Stimulated activated memory B cell treated with anti-CD40 and anti-IgM and Interleukin-4, amounts not matched to agents 10 μg/mL and 1 μg/mL and 100 μg/mL, for 72 hours (primary cell): ENCODE measurements around the gene NPR3.
"Not testable (repeated sequence)": the region's sequence is repeated elsewhere in the genome, so short reads cannot be mapped to it uniquely, and the experiment has no call there.

ENCODE experiments used
- ATAC-seq: fragments of 150-1000 bp; cut with Tn5 transposase; 2 replicates; pipeline ENCODE4 v1.10.0; 2021
- H3K27ac Mint-ChIP-seq: one replicate; pipeline ENCODE4 v1.8.0; 2022; ENCODE audit warnings: mild to moderate bottlenecking, mixed read lengths
- H3K27me3 Mint-ChIP-seq: one replicate; pipeline ENCODE4 v1.8.0; 2022; ENCODE audit warnings: mixed read lengths
- H3K36me3 Mint-ChIP-seq: one replicate; pipeline ENCODE4 v1.8.0; 2022; ENCODE audit warnings: mixed read lengths
- H3K4me1 Mint-ChIP-seq: one replicate; pipeline ENCODE4 v1.8.0; 2022; ENCODE audit warnings: mixed read lengths
- H3K4me3 Mint-ChIP-seq: one replicate; pipeline ENCODE4 v1.8.0; 2022; ENCODE audit warnings: mild to moderate bottlenecking, moderate library complexity, mixed read lengths
- H3K9me3 Mint-ChIP-seq: one replicate; pipeline ENCODE4 v1.8.0; 2022; ENCODE audit warnings: mixed read lengths

NPR3 gene

DNA sequence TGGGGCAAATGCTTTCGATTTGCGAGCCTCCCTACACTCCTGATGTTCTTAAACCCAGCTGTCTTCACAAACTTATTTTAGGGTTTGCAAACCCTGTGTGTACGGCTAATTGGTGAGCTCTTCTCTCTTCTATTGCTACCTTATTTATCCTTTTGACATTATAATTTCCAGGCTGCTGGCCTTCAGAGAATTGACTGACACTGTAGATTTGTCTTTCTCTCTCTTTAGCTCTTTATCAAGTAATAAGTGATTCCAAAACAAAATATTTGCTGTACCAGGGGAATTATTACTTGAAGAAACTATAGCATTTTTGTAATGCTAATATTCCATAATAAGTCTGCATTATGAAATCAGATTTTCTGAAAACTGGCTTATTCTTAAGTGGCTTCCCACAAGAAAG is 92.5 kb downstream of the NPR3 start:
- H3K36me3 Mint-ChIP-seq: no peaks in the 10 kb centered on the region
- H3K4me3 Mint-ChIP-seq: no peak overlapping the region
- ATAC-seq: no peak
- peaks cover 19% of the 10 kb centered on the region for H3K9me3 Mint-ChIP-seq
- H3K27ac Mint-ChIP-seq: no peak overlapping the region
- no peaks in the 10 kb centered on the region for H3K4me1 Mint-ChIP-seq
- H3K27me3 Mint-ChIP-seq: no peaks in the 10 kb centered on the region

DNA sequence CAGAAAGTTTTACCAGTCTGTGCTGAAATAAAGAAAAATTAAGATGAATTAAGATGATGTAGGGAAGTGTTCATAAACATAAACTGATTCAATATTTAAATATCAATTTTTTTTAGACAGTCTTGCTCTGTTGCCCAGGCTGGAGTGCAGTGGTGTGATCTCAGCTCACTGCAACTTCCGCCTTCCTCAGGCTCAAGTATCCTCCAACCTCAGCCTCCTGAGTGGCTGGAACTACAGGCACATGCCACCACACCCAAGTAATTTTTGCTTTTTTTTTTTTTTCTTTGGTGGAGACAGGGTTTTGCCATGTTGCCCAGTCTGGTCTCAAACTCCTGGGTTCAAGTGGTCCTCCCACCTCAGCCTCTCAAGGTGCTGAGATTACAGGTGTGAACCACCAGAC is 94.3 kb downstream of the NPR3 start:
- peaks cover 12% of the 10 kb centered on the region for H3K9me3 Mint-ChIP-seq
- not testable (repeated sequence) for H3K27me3 Mint-ChIP-seq, H3K4me3 Mint-ChIP-seq, ATAC-seq, H3K4me1 Mint-ChIP-seq, H3K36me3 Mint-ChIP-seq, H3K27ac Mint-ChIP-seq

DNA sequence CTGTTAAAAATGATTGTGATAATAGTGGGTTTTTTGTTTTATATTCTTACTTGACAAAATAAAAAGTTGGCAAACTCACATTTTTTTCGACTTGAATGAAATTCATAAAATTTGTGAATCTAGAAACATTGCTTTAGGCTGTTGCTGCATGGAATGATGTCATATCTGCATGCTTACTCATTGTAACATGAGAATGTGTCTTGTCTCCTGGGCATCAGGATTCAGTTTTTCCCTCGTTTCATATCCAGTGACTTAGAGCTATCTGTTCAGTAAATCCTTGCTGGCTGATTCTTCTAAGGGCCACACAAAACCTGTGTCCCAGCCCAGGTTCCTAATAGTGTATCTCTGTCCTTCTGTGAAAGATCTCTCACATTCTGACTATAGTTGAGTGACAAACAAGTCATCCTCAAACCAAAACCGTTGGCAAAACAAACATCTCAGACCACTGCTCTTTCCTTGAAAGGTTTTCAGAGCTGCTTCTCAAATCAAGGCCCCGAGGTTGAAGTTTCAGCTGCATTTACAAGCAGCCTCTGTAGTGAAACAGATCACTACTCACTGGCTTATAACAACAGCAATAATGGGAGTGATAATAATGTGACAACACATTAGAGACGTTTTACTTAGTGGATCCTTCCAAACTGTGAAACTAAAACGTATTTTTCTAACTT is 95.0 kb downstream of the NPR3 start:
- Mint-ChIP-seq H3K9me3 (peaks cover 9% of the 10 kb centered on the region), H3K27me3 (no peaks in the 10 kb centered on the region), H3K4me1 (no peaks in the 10 kb centered on the region), H3K36me3 (no peaks in the 10 kb centered on the region), H3K4me3 (no peak overlapping the region), H3K27ac (no peak overlapping the region)
- no peak for ATAC-seq

DNA sequence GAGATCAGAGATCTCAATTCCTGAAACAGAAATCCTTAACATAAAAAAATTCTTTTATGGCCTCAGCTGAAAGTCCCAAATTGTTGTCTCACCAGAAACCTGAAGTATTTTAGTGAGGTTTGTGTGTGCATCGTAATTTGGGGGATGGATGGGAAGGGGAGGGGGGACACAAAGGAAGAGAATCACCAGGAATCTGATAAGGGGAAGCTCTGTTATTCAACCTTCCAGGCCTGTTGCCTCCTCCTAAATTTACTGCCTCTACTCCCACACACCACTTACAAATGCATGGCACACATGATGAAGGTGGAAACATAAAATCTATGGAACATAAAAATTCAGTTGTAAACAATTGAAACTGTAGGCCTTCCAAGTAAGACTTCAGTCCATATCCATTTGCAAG is 97.7 kb downstream of the NPR3 start:
- Mint-ChIP-seq H3K36me3 (no peaks in the 10 kb centered on the region), H3K27ac (no peak overlapping the region), H3K4me3 (no peak overlapping the region), H3K9me3 (no peaks in the 10 kb centered on the region), H3K4me1 (no peaks in the 10 kb centered on the region), H3K27me3 (no peaks in the 10 kb centered on the region)
- no peak for ATAC-seq

DNA sequence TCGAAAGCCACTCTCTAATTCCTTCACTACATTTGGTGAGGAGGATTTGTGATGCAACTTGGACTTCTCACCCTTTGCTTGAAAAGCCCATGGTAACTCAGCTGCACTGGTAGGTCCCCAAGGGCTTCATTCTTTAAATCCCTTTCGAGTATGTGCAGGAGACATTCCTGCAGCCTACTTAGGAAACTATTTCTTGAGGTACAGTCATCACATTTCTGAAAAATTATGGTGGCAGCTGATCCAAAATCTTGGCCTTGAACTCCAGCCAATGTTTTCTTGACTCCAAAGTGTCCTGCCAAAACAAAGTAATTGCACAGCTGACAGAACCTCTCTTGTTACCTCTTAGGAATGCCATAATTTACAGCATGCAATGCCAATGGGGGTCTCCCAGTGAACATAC is 99.7 kb downstream of the NPR3 start:
- Mint-ChIP-seq H3K9me3 (peaks cover 5% of the 10 kb centered on the region), H3K4me3 (no peak overlapping the region), H3K27me3 (no peaks in the 10 kb centered on the region), H3K36me3 (no peaks in the 10 kb centered on the region), H3K4me1 (no peaks in the 10 kb centered on the region), H3K27ac (no peak overlapping the region)
- ATAC-seq: no peak

DNA sequence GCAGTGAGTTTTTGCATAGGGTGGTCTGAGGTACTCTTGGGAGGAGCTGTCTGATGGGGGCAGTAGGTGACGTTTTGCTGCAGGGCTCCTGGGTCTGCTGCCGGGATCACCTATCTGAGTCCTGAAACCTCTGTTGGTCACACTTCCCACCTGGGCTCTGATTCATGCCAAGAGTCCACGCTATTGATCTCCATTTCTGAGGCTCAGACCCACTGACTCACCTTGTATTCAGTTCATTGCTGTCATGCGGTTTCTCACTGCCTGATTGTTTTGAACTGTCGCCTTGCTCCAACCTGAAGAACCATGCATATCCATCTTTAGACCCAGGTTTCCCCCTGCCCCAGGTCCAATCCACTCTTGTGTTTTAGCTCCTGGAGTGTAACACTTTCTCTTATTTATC is 101.3 kb downstream of the NPR3 start:
- Mint-ChIP-seq H3K27ac (no peak overlapping the region), H3K4me1 (no peaks in the 10 kb centered on the region), H3K36me3 (no peaks in the 10 kb centered on the region), H3K9me3 (peaks cover 9% of the 10 kb centered on the region), H3K27me3 (no peaks in the 10 kb centered on the region), H3K4me3 (no peak overlapping the region)
- no peak for ATAC-seq

DNA sequence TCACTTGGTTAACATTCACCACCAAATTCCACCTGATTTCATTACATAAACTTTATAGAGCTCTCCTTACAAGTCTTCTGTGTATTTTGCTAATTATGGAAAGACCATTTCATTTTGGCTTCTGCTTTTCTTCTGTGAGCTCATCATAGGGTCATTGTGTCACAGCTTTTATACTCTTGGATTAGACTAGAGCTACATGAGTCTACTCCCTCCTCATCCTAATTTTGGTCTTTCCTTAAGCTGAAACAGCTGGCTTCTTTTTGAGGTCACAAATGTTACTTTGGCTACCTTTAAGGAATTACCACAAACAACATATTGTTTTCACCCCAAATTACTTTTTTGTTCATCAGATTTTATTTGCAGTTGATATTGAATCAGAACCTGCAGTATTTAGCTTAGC is 103.0 kb downstream of the NPR3 start:
- no peak for ATAC-seq
- Mint-ChIP-seq H3K36me3 (no peaks in the 10 kb centered on the region), H3K27me3 (no peaks in the 10 kb centered on the region), H3K4me3 (no peak overlapping the region), H3K9me3 (peaks cover 9% of the 10 kb centered on the region), H3K4me1 (no peaks in the 10 kb centered on the region), H3K27ac (no peak overlapping the region)

DNA sequence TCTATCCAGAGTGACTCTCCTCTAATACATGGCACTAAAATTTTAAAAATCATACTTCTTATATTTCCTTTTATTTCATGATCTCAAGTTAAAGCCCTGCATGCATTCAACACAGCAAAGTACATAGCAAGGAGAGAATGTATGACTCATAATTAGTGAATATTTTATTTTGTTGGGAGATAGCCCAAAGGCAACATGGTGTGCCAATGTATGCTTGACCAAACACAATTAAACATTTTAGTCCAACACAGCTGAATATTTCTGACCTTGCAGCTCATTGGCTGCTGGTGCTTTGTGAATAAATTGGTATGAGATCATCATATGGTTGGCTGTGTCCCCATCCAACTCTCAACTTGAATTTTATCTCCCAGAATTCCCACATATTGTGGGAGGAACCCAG is 103.5 kb downstream of the NPR3 start:
- Mint-ChIP-seq H3K36me3 (no peaks in the 10 kb centered on the region), H3K9me3 (peaks cover 9% of the 10 kb centered on the region), H3K27ac (no peak overlapping the region), H3K4me3 (no peak overlapping the region), H3K4me1 (no peaks in the 10 kb centered on the region), H3K27me3 (no peaks in the 10 kb centered on the region)
- no peak for ATAC-seq

DNA sequence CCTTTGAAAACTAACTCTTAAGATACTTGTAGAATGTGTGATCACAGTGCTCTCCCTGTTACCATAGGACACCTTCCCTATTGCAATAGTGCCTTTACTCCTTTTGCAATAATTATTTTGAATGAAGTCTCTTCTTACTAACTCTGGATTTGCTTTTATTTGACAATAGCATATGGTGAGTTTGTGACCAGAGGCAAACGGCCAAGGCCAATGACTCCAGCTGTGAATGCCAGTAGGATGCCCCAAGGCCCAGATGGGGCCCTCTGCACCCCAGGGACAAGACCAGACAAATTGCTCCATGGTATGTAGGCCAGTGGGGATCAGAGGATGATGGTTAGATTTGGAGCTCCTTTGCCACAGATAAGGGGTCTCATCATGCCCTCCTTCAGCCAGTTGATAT is 116.9 kb downstream of the NPR3 start:
- Mint-ChIP-seq H3K27me3 (no peaks in the 10 kb centered on the region), H3K27ac (no peak overlapping the region), H3K36me3 (no peaks in the 10 kb centered on the region), H3K4me1 (no peaks in the 10 kb centered on the region), H3K4me3 (no peak overlapping the region), H3K9me3 (no peaks in the 10 kb centered on the region)
- no peak for ATAC-seq

DNA sequence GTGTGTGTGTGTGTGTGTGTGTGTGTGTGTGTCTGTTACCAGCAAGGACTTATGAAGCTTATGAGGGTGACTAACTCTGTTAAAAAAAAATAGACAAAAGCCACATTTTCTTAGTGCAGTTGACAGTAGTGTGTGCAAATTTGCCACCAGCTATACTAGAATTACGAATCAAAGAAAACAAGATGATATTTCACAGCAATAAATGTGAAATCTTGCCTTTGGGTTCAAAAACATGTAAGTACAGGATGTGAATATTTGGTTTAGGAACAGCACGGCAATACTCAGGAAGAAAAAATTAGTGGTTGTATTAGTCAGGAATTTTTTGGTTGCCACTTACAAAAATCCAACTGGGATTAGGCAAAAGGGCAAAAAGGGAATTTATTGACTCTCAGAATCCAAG is 117.4 kb downstream of the NPR3 start:
- Mint-ChIP-seq H3K27me3 (no peaks in the 10 kb centered on the region), H3K27ac (no peak overlapping the region), H3K4me1 (no peaks in the 10 kb centered on the region), H3K4me3 (no peak overlapping the region), H3K36me3 (no peaks in the 10 kb centered on the region), H3K9me3 (no peaks in the 10 kb centered on the region)
- no peak for ATAC-seq

DNA sequence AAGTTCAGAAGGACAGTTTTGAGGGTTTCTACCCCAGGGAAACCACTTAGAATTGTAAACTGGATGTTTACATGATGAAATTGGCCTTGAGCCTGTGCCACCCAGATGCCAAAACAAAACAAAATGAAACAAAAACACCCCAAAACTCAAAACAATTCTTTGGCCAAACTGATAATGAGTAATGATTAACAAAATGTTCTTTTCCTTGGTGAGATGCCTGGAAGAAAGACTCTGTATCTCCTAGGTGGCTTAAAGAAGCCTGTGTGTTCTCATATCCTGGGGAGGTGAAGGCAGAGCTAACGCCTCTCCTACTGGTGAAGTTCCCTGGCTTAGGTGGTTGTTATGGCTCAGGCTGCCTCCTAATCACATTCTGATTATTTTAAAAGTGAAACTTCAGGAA is 120.5 kb downstream of the NPR3 start:
- no peaks in the 10 kb centered on the region for H3K9me3 Mint-ChIP-seq

DNA sequence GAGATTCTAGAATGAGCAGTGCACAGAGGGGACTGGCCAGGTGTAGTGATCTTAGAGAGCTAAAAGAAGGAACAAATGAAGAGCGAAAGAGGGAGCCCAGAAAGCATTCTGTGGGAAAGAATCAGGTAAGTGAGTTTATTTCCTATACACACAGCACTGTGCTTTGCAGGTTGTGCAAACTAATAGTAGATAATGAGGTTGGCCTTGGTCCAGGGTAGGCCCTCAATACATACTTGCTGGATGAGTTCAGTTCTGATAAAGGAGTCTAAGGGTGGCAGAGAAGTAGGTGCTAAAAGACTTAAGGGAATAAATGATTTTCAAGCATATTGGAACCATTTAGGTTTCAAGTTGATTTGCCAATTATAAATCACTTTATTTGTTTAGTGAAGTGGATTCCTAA is 122.0 kb downstream of the NPR3 start:
- Mint-ChIP-seq H3K27ac (no peak overlapping the region), H3K4me1 (no peaks in the 10 kb centered on the region), H3K4me3 (no peak overlapping the region), H3K36me3 (no peaks in the 10 kb centered on the region), H3K9me3 (no peaks in the 10 kb centered on the region), H3K27me3 (no peaks in the 10 kb centered on the region)
- no peak for ATAC-seq

More for the DNA sequence above, 120.5 kb downstream of the NPR3 start:
- Mint-ChIP-seq H3K27ac (no peak overlapping the region), H3K36me3 (no peaks in the 10 kb centered on the region), H3K27me3 (no peaks in the 10 kb centered on the region), H3K4me1 (no peaks in the 10 kb centered on the region), H3K4me3 (no peak overlapping the region)
- ATAC-seq: no peak

DNA sequence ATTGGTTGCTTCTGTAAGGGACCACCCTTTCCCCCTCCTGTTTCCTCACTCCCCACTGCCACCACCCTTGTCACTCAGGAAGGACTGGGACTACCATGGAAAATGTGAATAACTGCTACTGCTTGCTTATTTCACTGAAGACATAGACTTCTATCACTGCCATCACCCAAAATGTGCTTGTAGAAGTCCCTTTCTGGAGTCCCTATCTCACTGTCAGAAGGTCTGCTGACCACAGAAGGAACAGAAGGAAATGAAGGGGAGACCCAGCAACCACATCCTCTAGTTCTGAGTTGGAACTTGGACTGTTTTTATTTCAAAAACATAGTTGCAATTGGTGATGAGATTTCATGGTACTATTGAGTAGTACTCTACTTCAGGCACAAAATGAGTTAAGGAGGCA is 122.5 kb downstream of the NPR3 start:
- ATAC-seq: no peak
- no peaks in the 10 kb centered on the region for H3K36me3 Mint-ChIP-seq
- no peaks in the 10 kb centered on the region for H3K27me3 Mint-ChIP-seq
- no peaks in the 10 kb centered on the region for H3K9me3 Mint-ChIP-seq
- no peak overlapping the region for H3K27ac Mint-ChIP-seq
- H3K4me3 Mint-ChIP-seq: no peak overlapping the region
- no peaks in the 10 kb centered on the region for H3K4me1 Mint-ChIP-seq

DNA sequence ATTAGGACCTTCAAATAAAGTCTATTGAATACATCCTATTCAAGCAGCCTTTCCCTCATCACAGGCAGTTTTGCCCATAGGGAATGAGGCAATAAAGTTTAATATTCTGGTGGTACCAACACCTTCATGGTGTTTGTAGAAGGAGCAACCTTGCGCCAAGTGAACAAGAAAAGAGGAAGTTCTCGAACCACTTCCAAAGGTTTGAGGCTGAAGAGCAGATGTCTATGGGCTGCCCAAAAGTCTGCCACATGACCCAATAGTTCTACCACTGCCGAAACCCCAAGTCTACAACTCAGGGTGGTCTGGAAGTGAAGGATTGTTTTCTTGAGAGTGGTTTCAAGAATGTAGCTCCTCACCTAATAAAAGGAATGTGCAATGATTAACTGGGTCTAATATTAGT is 123.1 kb downstream of the NPR3 start:
- Mint-ChIP-seq H3K9me3 (no peaks in the 10 kb centered on the region), H3K4me3 (no peak overlapping the region), H3K36me3 (no peaks in the 10 kb centered on the region), H3K27me3 (no peaks in the 10 kb centered on the region), H3K27ac (no peak overlapping the region), H3K4me1 (no peaks in the 10 kb centered on the region)
- no peak for ATAC-seq

DNA sequence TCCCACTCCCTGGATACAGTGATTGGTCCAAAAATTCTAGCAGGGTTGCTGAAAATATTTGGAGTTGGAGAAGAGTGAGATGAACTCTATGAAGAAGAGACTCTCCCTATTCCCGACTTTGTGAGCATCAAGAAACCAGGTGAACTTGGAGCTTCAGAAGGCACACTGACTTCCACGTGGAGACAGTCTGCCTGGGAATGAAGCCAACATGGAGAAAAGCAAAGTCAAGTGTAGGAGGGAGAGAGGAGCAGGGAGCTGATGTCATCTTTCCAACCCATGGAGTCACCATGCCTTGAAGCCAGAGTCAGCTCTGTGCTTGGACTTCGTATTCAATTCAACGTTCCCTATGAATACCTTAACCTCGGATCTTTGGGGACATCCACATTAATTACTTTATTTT is 125.1 kb downstream of the NPR3 start:
- H3K27me3 Mint-ChIP-seq: no peaks in the 10 kb centered on the region

DNA sequence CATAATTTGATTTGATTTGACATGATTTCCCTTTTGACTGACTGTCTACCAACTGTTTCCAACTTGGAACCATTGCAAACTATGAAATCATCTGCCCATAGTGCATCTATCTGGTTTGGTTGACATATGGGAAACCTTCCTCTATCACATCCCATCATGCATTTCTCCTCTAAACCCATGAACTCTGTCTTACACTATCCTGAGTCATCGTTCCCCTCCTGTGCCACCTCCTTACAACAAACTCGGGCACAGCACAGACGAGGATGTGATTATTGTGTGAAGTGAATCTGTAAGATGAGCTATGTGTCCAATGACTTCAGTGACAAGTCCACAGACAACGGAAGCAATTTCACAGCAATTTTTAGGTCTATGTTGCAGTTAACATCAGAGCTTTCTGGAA is 126.1 kb downstream of the NPR3 start:
- no peak for ATAC-seq
- H3K4me1 Mint-ChIP-seq: no peaks in the 10 kb centered on the region
- H3K9me3 Mint-ChIP-seq: no peaks in the 10 kb centered on the region
- no peak overlapping the region for H3K4me3 Mint-ChIP-seq
- H3K36me3 Mint-ChIP-seq: no peaks in the 10 kb centered on the region
- H3K27me3 Mint-ChIP-seq: no peaks in the 10 kb centered on the region
- no peak overlapping the region for H3K27ac Mint-ChIP-seq

More for the DNA sequence above, 125.1 kb downstream of the NPR3 start:
- H3K4me1 Mint-ChIP-seq: no peaks in the 10 kb centered on the region
- H3K4me3 Mint-ChIP-seq: no peak overlapping the region
- H3K36me3 Mint-ChIP-seq: no peaks in the 10 kb centered on the region
- no peak for ATAC-seq
- H3K27ac Mint-ChIP-seq: no peak overlapping the region
- H3K9me3 Mint-ChIP-seq: no peaks in the 10 kb centered on the region

DNA sequence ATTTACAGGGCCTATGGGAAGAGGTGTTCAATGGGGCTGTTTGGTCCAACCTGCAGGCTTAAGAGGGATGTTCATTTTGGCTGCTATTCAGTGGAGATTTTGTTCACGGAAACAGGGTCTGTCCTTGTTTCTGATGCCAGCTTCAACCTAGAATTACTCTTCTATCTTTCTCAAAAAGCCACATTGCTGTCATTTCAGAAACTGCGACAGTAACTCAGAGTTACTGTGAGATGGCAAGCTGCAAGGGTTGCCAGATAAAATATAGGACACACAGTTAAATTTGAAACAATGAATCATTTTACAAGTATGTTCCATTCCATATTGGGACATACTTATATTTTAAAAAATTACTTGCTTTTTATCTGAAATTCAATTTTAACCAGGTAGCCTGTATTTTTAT is 128.0 kb downstream of the NPR3 start:
- H3K27me3 Mint-ChIP-seq: no peaks in the 10 kb centered on the region
- no peaks in the 10 kb centered on the region for H3K4me1 Mint-ChIP-seq
- no peak overlapping the region for H3K4me3 Mint-ChIP-seq
- H3K9me3 Mint-ChIP-seq: no peaks in the 10 kb centered on the region
- H3K27ac Mint-ChIP-seq: no peak overlapping the region
- H3K36me3 Mint-ChIP-seq: no peaks in the 10 kb centered on the region
- ATAC-seq: no peak
